ENCODE results near the gene HSD17B4. TPM values are rescaled to one million over a fixed set of nuclear protein-coding genes. Genes with fewer than 3 reads are reported as not detected.

Gene HSD17B4
- total and polyA plus RNA-seq, 9 of the 15 experiments (the other 6 are each of a cell fraction or from before 2014, with no cell fraction given), result 50.6 to 187 (median 94.6) TPM

DNA sequence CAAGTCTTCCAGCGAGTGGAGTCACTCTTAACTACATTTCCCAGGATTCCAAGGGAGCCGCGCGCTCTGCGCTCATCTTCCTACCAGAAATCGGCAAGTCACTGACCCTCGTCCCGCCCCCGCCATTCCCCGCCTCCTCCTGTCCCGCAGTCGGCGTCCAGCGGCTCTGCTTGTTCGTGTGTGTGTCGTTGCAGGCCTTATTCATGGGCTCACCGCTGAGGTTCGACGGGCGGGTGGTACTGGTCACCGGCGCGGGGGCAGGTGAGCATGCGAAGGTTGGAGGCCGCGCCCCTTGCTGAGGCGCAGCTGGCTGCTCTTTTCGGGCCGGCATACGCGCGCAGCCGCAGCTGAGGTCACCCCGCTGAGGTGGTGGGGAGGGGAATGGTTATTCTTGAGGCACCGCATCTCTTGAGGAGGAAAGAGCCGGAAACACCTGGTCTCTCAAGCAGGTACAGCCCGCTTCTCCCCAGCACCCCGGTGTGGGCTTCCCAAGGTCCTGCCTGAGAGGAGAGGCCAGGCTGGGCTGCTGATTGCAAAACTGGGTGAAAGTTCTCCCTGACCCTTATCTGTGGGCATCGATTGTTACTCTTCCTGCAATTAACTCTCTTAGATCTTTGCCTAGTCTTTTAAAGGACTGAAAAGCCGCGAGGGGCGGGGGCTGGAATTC is at the start of gene HSD17B4 (continued):
- TF ChIP-seq POLR2AphosphoS5 (IDR thresholded peaks at IDR 0.05; ENCODE audit: control insufficient read depth, insufficient read depth, low read depth, low read length) (peak; percentile 73), CC2D1A (IDR thresholded peaks at IDR 0.05) (no peak), ZNF263 (CRISPR knock-in tag; IDR thresholded peaks at IDR 0.05; ENCODE audit: borderline replicate concordance) (no peak), LARP7 (IDR thresholded peaks at IDR 0.05) (no peak), SP1 (CRISPR knock-in tag; IDR thresholded peaks at IDR 0.05) (peak; percentile 88), DPF2 (IDR thresholded peaks at IDR 0.05) (peak; percentile 45; the same call in 1 of the 2 replicates), SUPT5H (IDR thresholded peaks at IDR 0.05) (peak; percentile 90), ZSCAN29 (IDR thresholded peaks at IDR 0.05) (no peak), NCOA4 (IDR thresholded peaks at IDR 0.05; ENCODE audit: partially characterized antibody) (no peak), NFATC3 (IDR thresholded peaks at IDR 0.05) (no peak), EGR1 (conservative IDR thresholded peaks at IDR 0.05) (peak; percentile 98), NRF1 (conservative IDR thresholded peaks at IDR 0.05 in 1 of 2, IDR thresholded peaks at IDR 0.05 in 1 of 2) (peak; percentile 95 to 96), POU5F1 (IDR thresholded peaks at IDR 0.05; ENCODE audit: borderline replicate concordance, low read depth, low read length, partially characterized antibody) (no peak), PML (IDR thresholded peaks at IDR 0.05; ENCODE audit: low read length) (peak; percentile 80), ZSCAN32 (CRISPR knock-in tag; IDR thresholded peaks at IDR 0.05) (no peak), NR1H2 (CRISPR knock-in tag; IDR thresholded peaks at IDR 0.05) (no peak), ERF (CRISPR knock-in tag; IDR thresholded peaks at IDR 0.05) (no peak), NFIC (IDR thresholded peaks at IDR 0.05) (peak; percentile 37; the same call in 1 of the 2 replicates), ZNF766 (CRISPR knock-in tag; conservative IDR thresholded peaks at IDR 0.05) (no peak), GABPA (tag; conservative IDR thresholded peaks at IDR 0.05; ENCODE audit: low read depth) (peak; percentile 49), JUND (IDR thresholded peaks at IDR 0.05; ENCODE audit: borderline replicate concordance, low read depth, low read length) (no peak; the same call in 1 of the 2 replicates), JUND (tag; IDR thresholded peaks at IDR 0.05; ENCODE audit: borderline replicate concordance, low read depth, low read length) (no peak; the same call in 2 of the 3 replicates), DACH1 (IDR thresholded peaks at IDR 0.05; ENCODE audit: partially characterized antibody) (peak; percentile 75)
- TF ChIP-seq, protein P1, sequence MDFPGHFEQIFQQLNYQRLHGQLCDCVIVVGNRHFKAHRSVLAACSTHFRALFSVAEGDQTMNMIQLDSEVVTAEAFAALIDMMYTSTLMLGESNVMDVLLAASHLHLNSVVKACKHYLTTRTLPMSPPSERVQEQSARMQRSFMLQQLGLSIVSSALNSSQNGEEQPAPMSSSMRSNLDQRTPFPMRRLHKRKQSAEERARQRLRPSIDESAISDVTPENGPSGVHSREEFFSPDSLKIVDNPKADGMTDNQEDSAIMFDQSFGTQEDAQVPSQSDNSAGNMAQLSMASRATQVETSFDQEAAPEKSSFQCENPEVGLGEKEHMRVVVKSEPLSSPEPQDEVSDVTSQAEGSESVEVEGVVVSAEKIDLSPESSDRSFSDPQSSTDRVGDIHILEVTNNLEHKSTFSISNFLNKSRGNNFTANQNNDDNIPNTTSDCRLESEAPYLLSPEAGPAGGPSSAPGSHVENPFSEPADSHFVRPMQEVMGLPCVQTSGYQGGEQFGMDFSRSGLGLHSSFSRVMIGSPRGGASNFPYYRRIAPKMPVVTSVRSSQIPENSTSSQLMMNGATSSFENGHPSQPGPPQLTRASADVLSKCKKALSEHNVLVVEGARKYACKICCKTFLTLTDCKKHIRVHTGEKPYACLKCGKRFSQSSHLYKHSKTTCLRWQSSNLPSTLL (IDR thresholded peaks at IDR 0.05), result no peak
- TF ChIP-seq, protein P2, sequence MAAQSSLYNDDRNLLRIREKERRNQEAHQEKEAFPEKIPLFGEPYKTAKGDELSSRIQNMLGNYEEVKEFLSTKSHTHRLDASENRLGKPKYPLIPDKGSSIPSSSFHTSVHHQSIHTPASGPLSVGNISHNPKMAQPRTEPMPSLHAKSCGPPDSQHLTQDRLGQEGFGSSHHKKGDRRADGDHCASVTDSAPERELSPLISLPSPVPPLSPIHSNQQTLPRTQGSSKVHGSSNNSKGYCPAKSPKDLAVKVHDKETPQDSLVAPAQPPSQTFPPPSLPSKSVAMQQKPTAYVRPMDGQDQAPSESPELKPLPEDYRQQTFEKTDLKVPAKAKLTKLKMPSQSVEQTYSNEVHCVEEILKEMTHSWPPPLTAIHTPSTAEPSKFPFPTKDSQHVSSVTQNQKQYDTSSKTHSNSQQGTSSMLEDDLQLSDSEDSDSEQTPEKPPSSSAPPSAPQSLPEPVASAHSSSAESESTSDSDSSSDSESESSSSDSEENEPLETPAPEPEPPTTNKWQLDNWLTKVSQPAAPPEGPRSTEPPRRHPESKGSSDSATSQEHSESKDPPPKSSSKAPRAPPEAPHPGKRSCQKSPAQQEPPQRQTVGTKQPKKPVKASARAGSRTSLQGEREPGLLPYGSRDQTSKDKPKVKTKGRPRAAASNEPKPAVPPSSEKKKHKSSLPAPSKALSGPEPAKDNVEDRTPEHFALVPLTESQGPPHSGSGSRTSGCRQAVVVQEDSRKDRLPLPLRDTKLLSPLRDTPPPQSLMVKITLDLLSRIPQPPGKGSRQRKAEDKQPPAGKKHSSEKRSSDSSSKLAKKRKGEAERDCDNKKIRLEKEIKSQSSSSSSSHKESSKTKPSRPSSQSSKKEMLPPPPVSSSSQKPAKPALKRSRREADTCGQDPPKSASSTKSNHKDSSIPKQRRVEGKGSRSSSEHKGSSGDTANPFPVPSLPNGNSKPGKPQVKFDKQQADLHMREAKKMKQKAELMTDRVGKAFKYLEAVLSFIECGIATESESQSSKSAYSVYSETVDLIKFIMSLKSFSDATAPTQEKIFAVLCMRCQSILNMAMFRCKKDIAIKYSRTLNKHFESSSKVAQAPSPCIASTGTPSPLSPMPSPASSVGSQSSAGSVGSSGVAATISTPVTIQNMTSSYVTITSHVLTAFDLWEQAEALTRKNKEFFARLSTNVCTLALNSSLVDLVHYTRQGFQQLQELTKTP (IDR thresholded peaks at IDR 0.05; ENCODE audit: low read depth in 1 of 2, partially characterized antibody in 2 of 2), result peak in 1 of 2 experiments; percentile 70
